ENCODE results near the gene ATP8A2.

- no peak for TF ChIP-seq POLR2A (IDR thresholded peaks at IDR 0.05; ENCODE audit: low read length)
- TF ChIP-seq GATA1 (IDR thresholded peaks at IDR 0.05; ENCODE audit: low read depth, low read length): no peak
Measured at GRCh38 chr13:25971459-25972145, 599.8 kb downstream of the ATP8A2 start.
